MM.1S (cell line): Measurements from ENCODE around the gene MARVELD2.
"Not testable (repeated sequence)": the region's sequence is repeated elsewhere in the genome, so short reads cannot be mapped to it uniquely, and the experiment has no call there.

Source experiments
- DNase-seq: peaks from one replicate; pipeline ENCODE4 v3.0.0-alpha.2; 2015
- H2AFZ ChIP-seq: fragments of 300-600 bp; sonication (generic); 2 replicates; pipeline ENCODE4 v1.6.0; 2016; ENCODE audit warnings: antibody characterized with exemption, low read length
- H3F3A ChIP-seq: fragments of 300-600 bp; sonication (generic); 2 replicates; pipeline ENCODE4 v1.6.1; 2016; ENCODE audit warnings: mild to moderate bottlenecking, antibody characterized with exemption, low read length, moderate library complexity, mixed read lengths; ENCODE audit not compliant: insufficient read depth
- H3K27ac ChIP-seq: fragments of 300-600 bp; sonication (generic); 2 replicates; pipeline ENCODE4 v1.5.1; 2016; ENCODE audit warnings: mild to moderate bottlenecking, low read length
- H3K27me3 ChIP-seq: fragments of 300-600 bp; sonication (generic); replicated peaks from 2 replicates; pipeline ENCODE4 v1.6.0; 2016; ENCODE audit warnings: low read length; ENCODE audit not compliant: insufficient read depth
- H3K36me3 ChIP-seq: fragments of 300-600 bp; sonication (generic); replicated peaks from 2 replicates; pipeline ENCODE4 v1.6.1; 2016; ENCODE audit warnings: mild to moderate bottlenecking, low read length, mixed read lengths; ENCODE audit not compliant: insufficient read depth
- H3K4me1 ChIP-seq: fragments of 300-600 bp; sonication (generic); 2 replicates; pipeline ENCODE4 v1.6.1; 2016; ENCODE audit warnings: low read length, mixed read lengths
- H3K4me2 ChIP-seq: fragments of 300-600 bp; sonication (generic); 2 replicates; pipeline ENCODE4 v1.6.0; 2016; ENCODE audit warnings: low read depth, low read length
- H3K4me3 ChIP-seq: fragments of 300-600 bp; sonication (generic); 2 replicates; pipeline ENCODE4 v1.5.1; 2016; ENCODE audit warnings: low read length, mixed read lengths
- H3K79me2 ChIP-seq: fragments of 300-600 bp; sonication (generic); 2 replicates; pipeline ENCODE4 v1.6.1; 2016; ENCODE audit warnings: mixed run types, low read length, mixed read lengths
- H3K9ac ChIP-seq: fragments of 300-600 bp; sonication (generic); 2 replicates; pipeline ENCODE4 v1.6.1; 2016; ENCODE audit warnings: low read length, mixed read lengths
- H3K9me2 ChIP-seq: fragments of 300-600 bp; sonication (generic); replicated peaks from 2 replicates; pipeline ENCODE4 v1.6.1; 2016; ENCODE audit warnings: mild to moderate bottlenecking, low read length, mixed read lengths; ENCODE audit not compliant: insufficient read depth
- H3K9me3 ChIP-seq: fragments of 300-600 bp; sonication (generic); replicated peaks from 2 replicates; pipeline ENCODE4 v1.6.1; 2016; ENCODE audit warnings: mild to moderate bottlenecking, low read length, mixed read lengths; ENCODE audit not compliant: insufficient read depth
- H4K20me1 ChIP-seq: fragments of 300-600 bp; sonication (generic); 2 replicates; pipeline ENCODE4 v1.6.1; 2016; ENCODE audit warnings: mild to moderate bottlenecking, low read length, moderate library complexity, mixed read lengths; ENCODE audit not compliant: insufficient read depth
- EZH2 ChIP-seq: fragments of 300-600 bp; sonication (generic); optimal IDR thresholded peaks from 2 replicates; pipeline ENCODE3; 2017; ENCODE audit warnings: low read depth, mild to moderate bottlenecking, antibody characterized with exemption, low read length, mixed read lengths
- EZH2phosphoT487 ChIP-seq: fragments of 300-600 bp; sonication (generic); IDR thresholded peaks from 2 replicates; pipeline ENCODE4 v1.6.1; 2018; ENCODE audit warnings: antibody characterized with exemption, low read length
- TF ChIP-seq, protein P1 (sequence below): fragments of 300-600 bp; sonication (generic); IDR thresholded peaks from 2 replicates; pipeline ENCODE4 v1.5.1; 2016; ENCODE audit warnings: antibody characterized with exemption, low read length, mixed read lengths

The MARVELD2 gene

DNA sequence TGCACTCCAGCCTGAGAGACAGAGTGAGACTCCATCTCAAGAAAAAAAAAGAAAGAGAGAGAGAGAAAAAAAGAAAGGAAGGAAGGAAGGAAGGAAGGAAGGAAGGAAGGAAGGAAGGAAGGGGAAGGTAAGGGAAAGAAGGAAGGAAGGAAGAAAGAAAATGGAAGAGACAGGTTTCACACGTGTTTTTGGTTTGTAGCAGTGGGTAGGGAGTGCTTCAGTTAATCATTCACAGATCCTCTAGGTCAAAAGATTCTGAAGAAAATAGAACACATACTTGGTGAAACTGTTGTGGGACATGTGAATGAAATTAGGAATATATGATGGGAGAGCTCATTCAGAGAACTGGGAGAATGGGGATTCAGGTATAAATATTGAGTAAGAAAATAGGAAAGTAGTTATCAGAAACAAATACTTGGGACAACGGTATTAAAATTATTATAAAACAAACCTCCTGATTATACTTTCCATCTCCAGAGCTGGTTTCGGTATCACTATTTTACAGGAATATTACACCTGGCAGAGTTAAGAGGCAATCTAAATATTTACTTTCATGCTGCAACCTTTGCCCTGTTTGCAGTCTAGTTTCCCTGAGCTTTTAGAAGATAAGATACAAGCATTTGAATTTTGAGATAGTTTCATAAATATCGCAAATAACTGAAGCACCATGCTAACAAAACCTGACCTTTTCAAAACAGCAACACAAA, 37.2 kb downstream of the MARVELD2 start:
- H3K27me3 ChIP-seq = no peaks in the 10 kb centered on the region
- H3F3A ChIP-seq = no peaks in the 10 kb centered on the region
- H3K27ac ChIP-seq = no peak overlapping the region
- no peaks in the 10 kb centered on the region for H3K9me2 ChIP-seq
- no peak overlapping the region for H2AFZ ChIP-seq
- no peak overlapping the region for H3K4me2 ChIP-seq
- no peaks in the 10 kb centered on the region for H3K9me3 ChIP-seq
- no peak overlapping the region for H3K9ac ChIP-seq
- H3K4me1 ChIP-seq = no peaks in the 10 kb centered on the region
- H3K36me3 ChIP-seq = no peaks in the 10 kb centered on the region
- no peaks in the 10 kb centered on the region for H4K20me1 ChIP-seq
- TF ChIP-seq EZH2phosphoT487 = no peak
- TF ChIP-seq, protein P1, sequence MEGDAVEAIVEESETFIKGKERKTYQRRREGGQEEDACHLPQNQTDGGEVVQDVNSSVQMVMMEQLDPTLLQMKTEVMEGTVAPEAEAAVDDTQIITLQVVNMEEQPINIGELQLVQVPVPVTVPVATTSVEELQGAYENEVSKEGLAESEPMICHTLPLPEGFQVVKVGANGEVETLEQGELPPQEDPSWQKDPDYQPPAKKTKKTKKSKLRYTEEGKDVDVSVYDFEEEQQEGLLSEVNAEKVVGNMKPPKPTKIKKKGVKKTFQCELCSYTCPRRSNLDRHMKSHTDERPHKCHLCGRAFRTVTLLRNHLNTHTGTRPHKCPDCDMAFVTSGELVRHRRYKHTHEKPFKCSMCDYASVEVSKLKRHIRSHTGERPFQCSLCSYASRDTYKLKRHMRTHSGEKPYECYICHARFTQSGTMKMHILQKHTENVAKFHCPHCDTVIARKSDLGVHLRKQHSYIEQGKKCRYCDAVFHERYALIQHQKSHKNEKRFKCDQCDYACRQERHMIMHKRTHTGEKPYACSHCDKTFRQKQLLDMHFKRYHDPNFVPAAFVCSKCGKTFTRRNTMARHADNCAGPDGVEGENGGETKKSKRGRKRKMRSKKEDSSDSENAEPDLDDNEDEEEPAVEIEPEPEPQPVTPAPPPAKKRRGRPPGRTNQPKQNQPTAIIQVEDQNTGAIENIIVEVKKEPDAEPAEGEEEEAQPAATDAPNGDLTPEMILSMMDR = no peak
- no peak for DNase-seq
- no peak overlapping the region for H3K4me3 ChIP-seq
- no peaks in the 10 kb centered on the region for H3K79me2 ChIP-seq

DNA sequence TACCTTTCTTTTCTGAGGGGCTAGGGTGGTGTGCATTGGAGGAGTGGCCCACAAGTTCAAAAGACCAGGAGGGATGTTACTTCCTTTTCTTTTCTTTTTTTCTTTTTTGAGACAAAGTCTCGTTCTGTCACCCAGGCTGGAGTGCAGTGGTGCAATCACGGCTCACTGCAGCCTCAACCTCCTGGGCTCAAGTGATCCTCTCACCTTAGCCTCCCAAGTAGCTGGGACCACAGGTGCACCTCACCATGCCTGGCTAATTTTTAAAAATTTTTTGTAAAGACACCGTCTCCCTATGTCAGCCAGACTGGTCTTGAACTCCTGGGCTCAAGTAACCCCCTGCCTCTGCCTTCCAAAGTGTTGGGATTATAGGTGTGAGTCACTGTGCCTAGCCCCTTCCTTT, 38.6 kb downstream of the MARVELD2 start:
- H3F3A ChIP-seq, H4K20me1 ChIP-seq, H3K27me3 ChIP-seq, H3K4me3 ChIP-seq, H3K4me1 ChIP-seq, H3K79me2 ChIP-seq, H3K27ac ChIP-seq, H2AFZ ChIP-seq, H3K9ac ChIP-seq, DNase-seq, H3K36me3 ChIP-seq, H3K4me2 ChIP-seq, H3K9me2 ChIP-seq, H3K9me3 ChIP-seq: not testable (repeated sequence)

DNA sequence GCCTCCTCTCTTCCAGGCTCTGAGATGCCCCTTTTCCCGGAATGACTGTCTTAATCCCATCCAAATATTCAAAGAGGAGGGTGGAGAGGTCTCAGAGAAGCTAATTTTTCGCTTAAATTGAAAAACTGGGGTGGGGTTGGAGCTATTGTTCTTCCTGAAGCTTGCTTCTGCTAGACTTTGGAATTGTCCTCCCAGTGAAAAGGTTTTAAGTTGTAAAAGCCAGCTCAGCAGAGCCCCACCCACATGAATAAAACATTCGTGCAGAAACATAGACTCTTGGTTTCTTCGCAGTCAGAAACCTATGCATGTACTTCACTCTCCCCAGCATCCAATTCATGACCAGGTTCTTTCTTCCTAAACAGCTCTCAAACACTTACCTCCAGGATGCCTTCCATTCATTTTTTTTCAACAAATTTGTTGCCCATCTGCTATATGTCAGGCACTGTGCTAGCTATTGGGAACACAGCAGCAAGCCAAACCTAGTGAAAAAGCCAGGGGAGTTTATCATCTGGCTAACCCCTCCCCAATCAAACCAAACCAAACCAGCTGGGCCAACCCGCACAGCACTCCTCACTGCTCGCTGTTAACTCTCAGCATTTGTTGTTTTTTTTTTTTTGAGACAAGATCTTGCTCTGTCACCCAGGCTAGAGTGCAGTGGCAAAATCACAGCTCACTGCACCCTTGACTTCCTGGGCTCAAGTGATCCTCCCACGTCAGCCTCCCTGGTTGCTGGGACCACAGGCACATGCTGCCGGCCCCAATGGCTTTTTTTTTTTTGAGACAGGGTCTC, 39.7 kb downstream of the MARVELD2 start:
- Histone ChIP-seq H2AFZ (no peak overlapping the region), H3F3A (no peaks in the 10 kb centered on the region), H3K4me2 (no peak overlapping the region)

GRCh38 chr5:69455428-69455988, 40.6 kb downstream of the MARVELD2 start:
- H3K9me2 ChIP-seq, H3K79me2 ChIP-seq, H3K9me3 ChIP-seq, DNase-seq, H3K36me3 ChIP-seq, H3K9ac ChIP-seq, H2AFZ ChIP-seq, H3K4me3 ChIP-seq, H4K20me1 ChIP-seq, H3K27ac ChIP-seq, H3K4me1 ChIP-seq, H3K27me3 ChIP-seq, H3K4me2 ChIP-seq, H3F3A ChIP-seq: not testable (repeated sequence)

More for the DNA sequence above, 39.7 kb downstream of the MARVELD2 start:
- no peak for TF ChIP-seq EZH2
- TF ChIP-seq, protein P1 = no peak
- TF ChIP-seq EZH2phosphoT487 = no peak
- H3K9ac ChIP-seq = no peak overlapping the region
- H3K79me2 ChIP-seq = no peaks in the 10 kb centered on the region
- H3K27ac ChIP-seq = no peak overlapping the region
- no peaks in the 10 kb centered on the region for H4K20me1 ChIP-seq
- H3K4me3 ChIP-seq = no peak overlapping the region
- no peaks in the 10 kb centered on the region for H3K27me3 ChIP-seq
- H3K4me1 ChIP-seq = no peaks in the 10 kb centered on the region
- no peak for DNase-seq
- H3K9me2 ChIP-seq = no peaks in the 10 kb centered on the region
- no peaks in the 10 kb centered on the region for H3K36me3 ChIP-seq
- no peaks in the 10 kb centered on the region for H3K9me3 ChIP-seq
